Activated CD4-positive, alpha-beta T cell treated with anti-CD3 and anti-CD28 coated beads, Interleukin-10, Interleukin-2, amounts not matched to agents 100 ng/mL and 50 ng/mL, durations not matched to agents 16 hours and 8 hours (primary cell): ENCODE data around the gene NET1.

Experiments
- DNase-seq: peaks from one replicate; pipeline ENCODE4 v3.0.0-alpha.2; 2020

Gene NET1

GRCh38 chr10:5485948-5486852, 73.8 kb downstream of the NET1 start:
- no peak for DNase-seq

- no peak for DNase-seq
Observed at GRCh38 chr10:5486853-5487235, 74.5 kb downstream of the NET1 start.

GRCh38 chr10:5488272-5489161, 76.2 kb downstream of the NET1 start:
- no peak for DNase-seq

GRCh38 chr10:5490032-5490431, 77.7 kb downstream of the NET1 start:
- no peak for DNase-seq

- no peak for DNase-seq
Observed at GRCh38 chr10:5490698-5491464, 78.5 kb downstream of the NET1 start.

- no peak for DNase-seq
Observed at GRCh38 chr10:5491477-5491876, 79.1 kb downstream of the NET1 start.

GRCh38 chr10:5492322-5492855, 80.0 kb downstream of the NET1 start:
- DNase-seq, result no peak

GRCh38 chr10:5492929-5493576, 80.7 kb downstream of the NET1 start:
- DNase-seq, result no peak

- no peak for DNase-seq
Observed at GRCh38 chr10:5493691-5494090, 81.3 kb downstream of the NET1 start.

- DNase-seq, result no peak
Observed at GRCh38 chr10:5494611-5495010, 82.3 kb downstream of the NET1 start.

GRCh38 chr10:5496261-5497250, 84.2 kb downstream of the NET1 start:
- no peak for DNase-seq

- DNase-seq, result no peak
Observed at GRCh38 chr10:5497289-5497688, 84.9 kb downstream of the NET1 start.

- no peak for DNase-seq
Observed at GRCh38 chr10:5497948-5498730, 85.8 kb downstream of the NET1 start.

- no peak for DNase-seq
Observed at GRCh38 chr10:5498791-5499492, 86.6 kb downstream of the NET1 start.

GRCh38 chr10:5499493-5500140, 87.3 kb downstream of the NET1 start, which contains the start of gene CALML5:
TSS of gene CALML5 (minus strand) at chr10:5499570. CDS start at chr10:5499438, 132 bp downstream.
- DNase-seq, result no peak

GRCh38 chr10:5500162-5500670, 87.9 kb downstream of the NET1 start:
- DNase-seq, result no peak

- DNase-seq, result no peak
Observed at GRCh38 chr10:5500910-5501309, 88.6 kb downstream of the NET1 start.

GRCh38 chr10:5502061-5502521, 89.7 kb downstream of the NET1 start:
- no peak for DNase-seq
